ENCODE measurements around the gene RBM18.

GRCh38 chr9:122192914-122193525, 71.6 kb downstream of the RBM18 start:
- TF ChIP-seq CTCF (IDR thresholded peaks at IDR 0.05) (no peak), EZH2 (IDR thresholded peaks at IDR 0.05; ENCODE audit: borderline replicate concordance, insufficient read depth, low read depth, low read length, poor library complexity, severe bottlenecking) (no peak)
